Skin epidermis (tissue), 12 donors: ENCODE data around the gene EXOC2.
A peak's percentile ranks its signal among the peaks of the same experiment; 100 is the strongest.

Source experiments
- H3K27ac ChIP-seq, 21 experiments: fragments of 200-600 bp; sonication (generic) in 11 of 21; one replicate each; pipeline ENCODE4 v1.5.0; 2020; ENCODE audit warnings: mild to moderate bottlenecking in 3 of 21, inconsistent platforms in 2 of 21, moderate library complexity in 2 of 21
- H3K4me3 ChIP-seq, 7 experiments: fragments of 200-600 bp; sonication (generic) in 2 of 7; one replicate each; pipeline ENCODE4 v1.5.0; 2020; ENCODE audit warnings: inconsistent platforms in 2 of 7, mild to moderate bottlenecking in 2 of 7, moderate library complexity in 1 of 7

The EXOC2 gene

GRCh38 chr6:508614-509013, 184.3 kb downstream of the EXOC2 start:
- no peak overlapping the region for H3K27ac ChIP-seq
- no peak overlapping the region for H3K4me3 ChIP-seq

GRCh38 chr6:508006-508405, 184.9 kb downstream of the EXOC2 start:
- Histone ChIP-seq H3K4me3 (no peak overlapping the region), H3K27ac (no peak overlapping the region)

- Histone ChIP-seq H3K27ac (no peak overlapping the region), H3K4me3 (no peak overlapping the region)
These were observed 185.9 kb downstream of the EXOC2 start for GRCh38 chr6:506920-507622.

- Histone ChIP-seq H3K27ac (no peak overlapping the region), H3K4me3 (no peak overlapping the region)
These were observed 186.4 kb downstream of the EXOC2 start for GRCh38 chr6:506508-506907.

- Histone ChIP-seq H3K4me3 (no peak overlapping the region), H3K27ac (no peak overlapping the region)
These were observed 187.6 kb downstream of the EXOC2 start for GRCh38 chr6:505374-505773.

GRCh38 chr6:504446-504980, 188.4 kb downstream of the EXOC2 start:
- Histone ChIP-seq H3K4me3 (no peak overlapping the region), H3K27ac (no peak overlapping the region)

- Histone ChIP-seq H3K4me3 (no peak overlapping the region), H3K27ac (no peak overlapping the region)
These were observed 189.2 kb downstream of the EXOC2 start for GRCh38 chr6:503610-504362.

- Histone ChIP-seq H3K4me3 (no peak overlapping the region), H3K27ac (no peak overlapping the region)
These were observed 190.2 kb downstream of the EXOC2 start for GRCh38 chr6:502761-503160.

- Histone ChIP-seq H3K27ac (peak overlapping the region in 2 of 21 experiments; percentile 2 to 69), H3K4me3 (peak overlapping the region in 4 of 7 experiments; percentile 2 to 19 (median 14))
These were observed 190.9 kb downstream of the EXOC2 start for GRCh38 chr6:501891-502601.

- H3K27ac ChIP-seq = peak overlapping the region in 1 of 21 experiments; percentile 69
- H3K4me3 ChIP-seq = no peak overlapping the region
These were observed 193.3 kb downstream of the EXOC2 start for GRCh38 chr6:499617-500016.

GRCh38 chr6:498795-499231, 194.1 kb downstream of the EXOC2 start:
- Histone ChIP-seq H3K4me3 (no peak overlapping the region), H3K27ac (peak overlapping the region in 1 of 21 experiments; percentile 69)

GRCh38 chr6:497258-497657, 195.7 kb downstream of the EXOC2 start:
- Histone ChIP-seq H3K4me3 (no peak overlapping the region), H3K27ac (no peak overlapping the region)

- H3K27ac ChIP-seq = no peak overlapping the region
These were observed 196.3 kb downstream of the EXOC2 start for GRCh38 chr6:496649-497048.

GRCh38 chr6:494394-494793, 198.5 kb downstream of the EXOC2 start:
- Histone ChIP-seq H3K27ac (no peak overlapping the region), H3K4me3 (no peak overlapping the region)

More at GRCh38 chr6:496649-497048, 196.3 kb downstream of the EXOC2 start:
- H3K4me3 ChIP-seq = no peak overlapping the region

- H3K4me3 ChIP-seq = no peak overlapping the region
These were observed 199.1 kb downstream of the EXOC2 start for GRCh38 chr6:493840-494239.

GRCh38 chr6:492816-493414, 200.0 kb downstream of the EXOC2 start:
- Histone ChIP-seq H3K27ac (peak overlapping the region in 2 of 21 experiments; percentile 12 to 14), H3K4me3 (no peak overlapping the region)

More at GRCh38 chr6:493840-494239, 199.1 kb downstream of the EXOC2 start:
- H3K27ac ChIP-seq = peak overlapping the region in 1 of 21 experiments; percentile 12

GRCh38 chr6:492178-492577, 200.8 kb downstream of the EXOC2 start:
- Histone ChIP-seq H3K27ac (peak overlapping the region in 1 of 21 experiments; percentile 67), H3K4me3 (no peak overlapping the region)

GRCh38 chr6:491233-491632, 201.7 kb downstream of the EXOC2 start:
- peak overlapping the region in 2 of 21 experiments; percentile 40 to 67 for H3K27ac ChIP-seq

GRCh38 chr6:490251-491037, 202.5 kb downstream of the EXOC2 start:
- H3K4me3 ChIP-seq = no peak overlapping the region
- peak overlapping the region in 4 of 21 experiments; percentile 6 to 67 (median 30) for H3K27ac ChIP-seq

More at GRCh38 chr6:491233-491632, 201.7 kb downstream of the EXOC2 start:
- no peak overlapping the region for H3K4me3 ChIP-seq
